ENCODE measurements around the gene SPA17. TPM values are rescaled to one million over a fixed set of nuclear protein-coding genes. Genes with fewer than 3 reads are reported as not detected.

SPA17 gene
- total RNA-seq, 1 experiment from 2014 or later, result 14.0 TPM

- no peaks in the 10 kb centered on the region for H3K79me2 ChIP-seq (ENCODE audit: low read length)
- no peak for TF ChIP-seq EZH2 (IDR thresholded peaks at IDR 0.05; ENCODE audit: low read length, unreplicated experiment)
- TF ChIP-seq EZH2phosphoT487 (IDR thresholded peaks at IDR 0.05; ENCODE audit: borderline replicate concordance, low read length), result no peak
- TF ChIP-seq CTCF (conservative IDR thresholded peaks at IDR 0.05; ENCODE audit: low read depth, low read length), result no peak
- no peaks in the 10 kb centered on the region for H3K36me3 ChIP-seq (ENCODE audit: low read depth, low read length)
- H4K20me1 ChIP-seq (ENCODE audit: low read length), result no peaks in the 10 kb centered on the region
- H3K27ac ChIP-seq (ENCODE audit: low read length), result no peak overlapping the region
- H3K4me2 ChIP-seq (ENCODE audit: low read length), result no peak overlapping the region
- no peaks in the 10 kb centered on the region for H3K9me2 ChIP-seq (replicated peaks; ENCODE audit: low read length)
- H2AFZ ChIP-seq (ENCODE audit: low read length), result no peak overlapping the region
- DNase-seq (no peak), ATAC-seq (no peak)
- H3K9me3 ChIP-seq (ENCODE audit: low read length), result no peaks in the 10 kb centered on the region
- no peaks in the 10 kb centered on the region for H3K27me3 ChIP-seq (ENCODE audit: low read length)
- CTCF ChIA-PET, result no interaction called here
- no peak overlapping the region for H3K9ac ChIP-seq (ENCODE audit: low read length)
- no peaks in the 10 kb centered on the region for H3F3A ChIP-seq (ENCODE audit: low read length, unreplicated experiment)
- H3K4me1 ChIP-seq (ENCODE audit: insufficient read depth, low read length), result no peaks in the 10 kb centered on the region
- no peak overlapping the region for H3K4me3 ChIP-seq (ENCODE audit: low read length)
- POLR2A ChIA-PET (ENCODE audit: unreplicated experiment), result no interaction called here
- intact Hi-C loops (cut with micrococcal nuclease), result no loop called here
- BruUV-seq (replicated peaks), result no TSS peak
Observed at GRCh38 chr11:124732230-124732629, 58.5 kb downstream of the SPA17 start.

GRCh38 chr11:124736736-124737135 lies 63.0 kb downstream of the SPA17 start:
- Histone ChIP-seq H3K4me2 (ENCODE audit: low read length) (no peak overlapping the region), H4K20me1 (ENCODE audit: low read length) (no peaks in the 10 kb centered on the region), H3K79me2 (ENCODE audit: low read length) (no peaks in the 10 kb centered on the region), H3K36me3 (ENCODE audit: low read depth, low read length) (no peaks in the 10 kb centered on the region), H3K4me3 (ENCODE audit: low read length) (no peak overlapping the region), H3K27ac (ENCODE audit: low read length) (no peak overlapping the region), H3K9me3 (ENCODE audit: low read length) (no peaks in the 10 kb centered on the region), H3K9ac (ENCODE audit: low read length) (no peak overlapping the region), H3F3A (ENCODE audit: low read length, unreplicated experiment) (no peaks in the 10 kb centered on the region), H3K9me2 (replicated peaks; ENCODE audit: low read length) (no peaks in the 10 kb centered on the region), H3K4me1 (ENCODE audit: insufficient read depth, low read length) (peaks cover 18% of the 10 kb centered on the region), H3K27me3 (ENCODE audit: low read length) (no peaks in the 10 kb centered on the region), H2AFZ (ENCODE audit: low read length) (no peak overlapping the region)
- intact Hi-C loops (cut with micrococcal nuclease), result no loop called here
- BruUV-seq (replicated peaks), result no TSS peak
- ChIA-PET POLR2A (ENCODE audit: unreplicated experiment) (no interaction called here), CTCF (no interaction called here)
- TF ChIP-seq CTCF (conservative IDR thresholded peaks at IDR 0.05; ENCODE audit: low read depth, low read length) (no peak), EZH2 (IDR thresholded peaks at IDR 0.05; ENCODE audit: low read length, unreplicated experiment) (no peak), EZH2phosphoT487 (IDR thresholded peaks at IDR 0.05; ENCODE audit: borderline replicate concordance, low read length) (no peak)
- DNase-seq, result no peak
- no peak for ATAC-seq

- BruUV-seq (replicated peaks), result no TSS peak
- H3K27me3 ChIP-seq (ENCODE audit: low read length), result no peaks in the 10 kb centered on the region
- POLR2A ChIA-PET (ENCODE audit: unreplicated experiment), result no interaction called here
Observed at GRCh38 chr11:124737638-124738305, 64.1 kb downstream of the SPA17 start.

More at GRCh38 chr11:124737638-124738305, 64.1 kb downstream of the SPA17 start:
- Histone ChIP-seq H3K4me3 (ENCODE audit: low read length) (no peak overlapping the region), H3K36me3 (ENCODE audit: low read depth, low read length) (no peaks in the 10 kb centered on the region), H3K9me3 (ENCODE audit: low read length) (no peaks in the 10 kb centered on the region), H3K9ac (ENCODE audit: low read length) (no peak overlapping the region), H2AFZ (ENCODE audit: low read length) (no peak overlapping the region), H3F3A (ENCODE audit: low read length, unreplicated experiment) (no peaks in the 10 kb centered on the region), H3K27ac (ENCODE audit: low read length) (no peak overlapping the region), H3K4me2 (ENCODE audit: low read length) (no peak overlapping the region), H4K20me1 (ENCODE audit: low read length) (no peaks in the 10 kb centered on the region), H3K4me1 (ENCODE audit: insufficient read depth, low read length) (peaks cover 18% of the 10 kb centered on the region), H3K79me2 (ENCODE audit: low read length) (no peaks in the 10 kb centered on the region), H3K9me2 (replicated peaks; ENCODE audit: low read length) (no peaks in the 10 kb centered on the region)
- intact Hi-C loops (cut with micrococcal nuclease), result no loop called here
- no peak for TF ChIP-seq EZH2 (IDR thresholded peaks at IDR 0.05; ENCODE audit: low read length, unreplicated experiment)
- no peak for TF ChIP-seq CTCF (conservative IDR thresholded peaks at IDR 0.05; ENCODE audit: low read depth, low read length)
- TF ChIP-seq EZH2phosphoT487 (IDR thresholded peaks at IDR 0.05; ENCODE audit: borderline replicate concordance, low read length), result no peak
- CTCF ChIA-PET, result no interaction called here
- no peak for DNase-seq
- ATAC-seq, result no peak

All from PC-3 (cell line).